ENCODE measurements around the gene OR52N4. TPM values are rescaled to one million over a fixed set of nuclear protein-coding genes. Genes with fewer than 3 reads are reported as not detected.

OR52N4 gene
- not detected in 5 replicates for total RNA-seq (2022; extraction: Qiagen RNA extraction)

DNA sequence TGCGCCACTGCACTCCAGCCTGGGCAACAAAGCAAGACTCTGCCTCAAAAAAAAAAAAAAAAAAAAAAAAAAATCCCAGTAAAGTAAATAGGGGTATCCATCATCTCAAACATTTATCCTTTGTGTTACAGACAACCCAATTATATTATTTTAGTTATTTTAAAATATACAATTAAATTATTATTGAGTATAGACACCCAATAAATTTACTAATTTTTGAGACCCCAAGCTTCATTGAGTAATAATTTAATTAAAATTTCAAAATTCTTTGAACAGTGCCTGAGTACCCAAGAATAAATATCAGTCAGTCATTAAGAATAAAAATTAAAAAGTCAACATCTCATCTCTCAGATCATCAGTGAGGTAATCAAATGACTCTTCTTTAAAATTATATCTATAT lies at the start of gene OR52N4:
Gene OR52N4, plus strand, starts transcription at position 301 of the 400 bp plus-strand sequence. CDS start 498 bp downstream, outside the sequence.

DNA sequence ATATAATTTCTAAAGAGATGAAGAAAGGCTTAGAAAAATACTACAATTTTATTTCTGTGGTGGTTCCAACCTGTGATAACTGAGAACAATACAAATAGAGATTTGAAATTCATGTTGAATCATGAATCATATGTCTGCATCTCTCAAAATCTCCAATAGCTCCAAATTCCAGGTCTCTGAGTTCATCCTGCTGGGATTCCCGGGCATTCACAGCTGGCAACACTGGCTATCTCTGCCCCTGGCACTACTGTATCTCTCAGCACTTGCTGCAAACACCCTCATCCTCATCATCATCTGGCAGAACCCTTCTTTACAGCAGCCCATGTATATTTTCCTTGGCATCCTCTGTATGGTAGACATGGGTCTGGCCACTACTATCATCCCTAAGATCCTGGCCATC lies 17.6 kb upstream of the OR52N4 start, which contains the start of gene OR56B1:
Gene OR56B1, plus strand, starts transcription at position 53 of the 400 bp plus-strand sequence. Its CDS starts 69 bp downstream, at position 122.

DNA sequence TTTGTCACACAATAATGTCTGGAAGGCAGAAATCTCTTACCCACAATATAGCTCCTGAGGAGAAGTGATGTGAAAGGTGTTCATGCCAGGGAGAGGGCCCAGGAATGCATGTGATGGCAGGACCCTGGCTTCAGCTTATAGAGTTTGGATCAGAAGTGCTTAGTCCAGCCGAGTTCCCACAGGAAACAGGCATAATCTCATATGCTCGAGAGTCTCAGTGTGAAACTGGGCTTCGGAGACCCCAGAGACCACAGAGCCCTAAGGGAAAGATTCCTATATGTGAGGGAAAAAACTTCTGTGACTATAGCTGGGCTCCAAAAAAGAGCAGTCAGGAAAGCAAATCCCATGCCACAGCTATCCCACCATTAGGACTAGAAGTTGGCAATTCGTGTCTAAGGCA lies 29.2 kb downstream of the OR52N4 start, which contains the start of gene OR52N5:
Gene OR52N5, minus strand, starts transcription at position 101 of the 400 bp plus-strand sequence. CDS start 4,721 bp downstream, outside the sequence.

DNA sequence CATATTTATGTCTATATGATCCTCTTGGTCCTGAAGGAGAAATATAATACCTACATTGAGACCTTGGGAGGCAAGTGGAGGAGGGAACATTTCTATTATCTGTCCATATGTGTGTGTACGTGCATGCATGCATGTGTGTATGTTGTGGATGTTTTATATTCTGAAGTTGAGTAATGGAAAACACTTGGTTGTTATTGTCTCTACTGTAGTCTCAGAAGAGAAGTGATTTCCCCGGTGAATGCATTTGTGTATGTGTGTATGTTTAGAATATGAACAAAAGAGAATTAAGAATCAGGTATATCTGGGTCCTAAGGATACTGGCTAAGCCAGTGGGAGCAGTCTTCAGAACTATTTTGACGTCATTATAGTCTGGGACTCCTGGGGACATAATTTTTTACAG lies 37.1 kb downstream of the OR52N4 start, which contains the start of gene OR52N1:
Gene OR52N1, minus strand, starts transcription at position 101 of the 400 bp plus-strand sequence. CDS start 2,449 bp downstream, outside the sequence.

Other genes starting within 250 kb of the OR52N4 start
- not detected in 5 replicates for gene UBQLN3, start 244.3 kb upstream of the OR52N4 start, total RNA-seq (2022; extraction: Qiagen RNA extraction)
- not detected in 5 replicates for gene UBQLNL, start 237.5 kb upstream of the OR52N4 start, total RNA-seq (2022; extraction: Qiagen RNA extraction)
- gene OR52H1, start 205.7 kb upstream of the OR52N4 start, total RNA-seq (2022; extraction: Qiagen RNA extraction): not detected in 5 replicates
- gene OR52B6, start 173.4 kb upstream of the OR52N4 start, total RNA-seq (2022; extraction: Qiagen RNA extraction): not detected in 5 replicates
- gene TRIM6, start 157.6 kb upstream of the OR52N4 start, total RNA-seq (2022; extraction: Qiagen RNA extraction): 6.3 to 10.1 TPM (median 8.4 TPM) in 5 replicates
- 2.6 to 4.0 TPM (median 3.2 TPM) in 5 replicates for gene TRIM34, start 129.2 kb upstream of the OR52N4 start, total RNA-seq (2022; extraction: Qiagen RNA extraction)
- 8.9 to 12.4 TPM (median 9.6 TPM) in 5 replicates for gene TRIM5, start 69.2 kb upstream of the OR52N4 start, total RNA-seq (2022; extraction: Qiagen RNA extraction)
- 0.61 to 1.2 TPM (median 0.67 TPM) in 5 replicates for gene TRIM22, start 64.5 kb upstream of the OR52N4 start, total RNA-seq (2022; extraction: Qiagen RNA extraction)
- gene OR56B1, start 17.8 kb upstream of the OR52N4 start, total RNA-seq (2022; extraction: Qiagen RNA extraction): not detected in 5 replicates
- gene OR52N5, start 29.1 kb downstream of the OR52N4 start, total RNA-seq (2022; extraction: Qiagen RNA extraction): not detected in 5 replicates
- not detected in 5 replicates for gene OR52N1, start 37.0 kb downstream of the OR52N4 start, total RNA-seq (2022; extraction: Qiagen RNA extraction)
- not detected in 5 replicates for gene OR52N2, start 54.7 kb downstream of the OR52N4 start, total RNA-seq (2022; extraction: Qiagen RNA extraction)
- gene OR52E6, start 87.7 kb downstream of the OR52N4 start, total RNA-seq (2022; extraction: Qiagen RNA extraction): not detected in 5 replicates
- not detected in 5 replicates for gene OR52E8, start 103.4 kb downstream of the OR52N4 start, total RNA-seq (2022; extraction: Qiagen RNA extraction)
- not detected in 5 replicates for gene OR52E4, start 126.4 kb downstream of the OR52N4 start, total RNA-seq (2022; extraction: Qiagen RNA extraction)
- gene OR52E5, start 139.0 kb downstream of the OR52N4 start, total RNA-seq (2022; extraction: Qiagen RNA extraction): not detected in 5 replicates
- not detected in 5 replicates for gene OR56A3, start 188.0 kb downstream of the OR52N4 start, total RNA-seq (2022; extraction: Qiagen RNA extraction)
- not detected in 5 replicates for gene OR56A5, start 214.3 kb downstream of the OR52N4 start, total RNA-seq (2022; extraction: Qiagen RNA extraction)
- not detected in 5 replicates for gene OR52L1, start 232.7 kb downstream of the OR52N4 start, total RNA-seq (2022; extraction: Qiagen RNA extraction)